NCI-H2227 treated with DMSO at 0.1 percent for 48 hours (cell line): ENCODE data around the gene BRMS1L.
"Not testable (repeated sequence)": the region's sequence is repeated elsewhere in the genome, so short reads cannot be mapped to it uniquely, and the experiment has no call there.

Experiments
- DNase-seq: peaks from one replicate; lab custom pipeline; 2025; lab: John Stamatoyannopoulos, UW

BRMS1L gene

GRCh38 chr14:35821564-35822411, 4.3 kb upstream of the BRMS1L start:
- peak; percentile 4 for DNase-seq

- DNase-seq = no peak
Measured at GRCh38 chr14:35822501-35822900, 3.6 kb upstream of the BRMS1L start.

- DNase-seq = not testable (repeated sequence)
Measured at GRCh38 chr14:35824446-35825165, 1.5 kb upstream of the BRMS1L start.

GRCh38 chr14:35825968-35826217, 245 bp upstream of the BRMS1L start:
- no peak for DNase-seq

- DNase-seq = no peak
Measured at GRCh38 chr14:35826952-35827416, 846 bp downstream of the BRMS1L start.

- no peak for DNase-seq
Measured at GRCh38 chr14:35827678-35828472, 1.7 kb downstream of the BRMS1L start.

- DNase-seq = no peak
Measured at GRCh38 chr14:35829449-35829848, 3.3 kb downstream of the BRMS1L start.

- DNase-seq = no peak
Measured at GRCh38 chr14:35835208-35835982, 9.3 kb downstream of the BRMS1L start.

- not testable (repeated sequence) for DNase-seq
Measured at GRCh38 chr14:35841704-35842103, 15.6 kb downstream of the BRMS1L start.

- DNase-seq = not testable (repeated sequence)
Measured at GRCh38 chr14:35842245-35842644, 16.1 kb downstream of the BRMS1L start.

- no peak for DNase-seq
Measured at GRCh38 chr14:35844494-35844893, 18.4 kb downstream of the BRMS1L start.

- no peak for DNase-seq
Measured at GRCh38 chr14:35847636-35848035, 21.5 kb downstream of the BRMS1L start.

- no peak for DNase-seq
Measured at GRCh38 chr14:35849122-35849521, 23.0 kb downstream of the BRMS1L start.

GRCh38 chr14:35851823-35852222, 25.7 kb downstream of the BRMS1L start:
- no peak for DNase-seq

- DNase-seq = no peak
Measured at GRCh38 chr14:35853225-35853624, 27.1 kb downstream of the BRMS1L start.

- no peak for DNase-seq
Measured at GRCh38 chr14:35854696-35855270, 28.6 kb downstream of the BRMS1L start.

- DNase-seq = no peak
Measured at GRCh38 chr14:35855876-35856481, 29.8 kb downstream of the BRMS1L start.

GRCh38 chr14:35858521-35859209, 32.5 kb downstream of the BRMS1L start:
- no peak for DNase-seq

GRCh38 chr14:35861204-35861868, 35.2 kb downstream of the BRMS1L start:
- DNase-seq = peak; percentile 27
